Measurements from ENCODE around the gene LDLRAD1.
"Not testable (repeated sequence)": the region's sequence is repeated elsewhere in the genome, so short reads cannot be mapped to it uniquely, and the experiment has no call there.

LDLRAD1 gene

GRCh38 chr1:54016343-54017282 is 1.4 kb downstream of the LDLRAD1 start:
- DNase-seq, result no peak

GRCh38 chr1:54014009-54014629 is 3.9 kb downstream of the LDLRAD1 start:
- DNase-seq, result no peak

GRCh38 chr1:54013393-54014008 is 4.5 kb downstream of the LDLRAD1 start:
- no peak for DNase-seq

- DNase-seq, result no peak
These were observed 5.1 kb downstream of the LDLRAD1 start for GRCh38 chr1:54012863-54013262.

- DNase-seq, result no peak
These were observed 6.0 kb downstream of the LDLRAD1 start for GRCh38 chr1:54012008-54012325.

- DNase-seq, result no peak
These were observed 6.5 kb downstream of the LDLRAD1 start for GRCh38 chr1:54011316-54012007.

- DNase-seq, result no peak
These were observed 7.4 kb downstream of the LDLRAD1 start for GRCh38 chr1:54010415-54011117.

GRCh38 chr1:54009406-54009805 is 8.6 kb downstream of the LDLRAD1 start:
- DNase-seq, result no peak

- no peak for DNase-seq
These were observed 9.1 kb downstream of the LDLRAD1 start for GRCh38 chr1:54008876-54009275.

GRCh38 chr1:54007613-54008012 is 10.4 kb downstream of the LDLRAD1 start:
- no peak for DNase-seq

GRCh38 chr1:54006508-54006907 is 11.5 kb downstream of the LDLRAD1 start:
- no peak for DNase-seq

- no peak for DNase-seq
These were observed 13.4 kb downstream of the LDLRAD1 start for GRCh38 chr1:54004481-54005049.

GRCh38 chr1:54003750-54004480 is 14.1 kb downstream of the LDLRAD1 start:
- DNase-seq, result not testable (repeated sequence)

- DNase-seq, result no peak
These were observed 14.7 kb downstream of the LDLRAD1 start for GRCh38 chr1:54003249-54003646.

GRCh38 chr1:54002544-54003248 is 15.3 kb downstream of the LDLRAD1 start:
- DNase-seq, result no peak

GRCh38 chr1:54001591-54001990 is 16.4 kb downstream of the LDLRAD1 start:
- DNase-seq, result no peak

- DNase-seq, result no peak
These were observed 18.1 kb downstream of the LDLRAD1 start for GRCh38 chr1:53999920-54000319.

GRCh38 chr1:53998223-53998622 is 19.8 kb downstream of the LDLRAD1 start:
- DNase-seq, result no peak

GRCh38 chr1:53995683-53996082 is 22.3 kb downstream of the LDLRAD1 start:
- DNase-seq, result no peak

GRCh38 chr1:53994516-53994915 is 23.5 kb downstream of the LDLRAD1 start:
- DNase-seq, result not testable (repeated sequence)

All from NK-92 treated with Interleukin-12 subunit alpha and Interleukin-12 subunit beta, amount 100 ng/mL, for 24 hours (cell line).